Naive thymus-derived CD8-positive, alpha-beta T cell (primary cell): ENCODE results near the gene FAM120A. TPM values are rescaled to one million over a fixed set of nuclear protein-coding genes. Genes with fewer than 3 reads are reported as not detected.
"Not testable (repeated sequence)": the region's sequence is repeated elsewhere in the genome, so short reads cannot be mapped to it uniquely, and the experiment has no call there.

ENCODE experiments used
- ATAC-seq, 2 donors: fragments of 150-1000 bp; cut with Tn5 transposase in 1 of 2; sonication (Bioruptor Pico), chemical (Tn5 transposase) in 1 of 2; 1 replicate in 1 of 2; 2 replicates in 1 of 2; pipeline ENCODE4 v1.10.0; 2021; ENCODE audit warnings: mild to moderate bottlenecking in 2 of 2, moderate library complexity in 2 of 2
- POLR2A ChIA-PET: fragments of 350-600 bp; sonication (Branson Sonifier 250); formaldehyde crosslinking; loops from one replicate; lab custom pipeline; 2021; ENCODE audit warnings: antibody characterized with exemption; lab: Charles Lee
- DNase-seq, 10 donors: peaks; one replicate each; pipeline versions ENCODE4 v3.0.0 to v3.0.0-alpha.2; 2020 to 2022
- H3K27ac Mint-ChIP-seq, 10 donors: one replicate each; pipeline ENCODE4 v1.8.0; 2020 to 2022; ENCODE audit warnings: mild to moderate bottlenecking in 10 of 10, mixed read lengths in 10 of 10, moderate library complexity in 4 of 10, inconsistent platforms in 1 of 10
- H3K27me3 Mint-ChIP-seq, 5 donors: one replicate each; pipeline ENCODE4 v1.8.0; 2021 to 2022; ENCODE audit warnings: mixed read lengths in 5 of 5
- H3K36me3 Mint-ChIP-seq, 3 donors: one replicate each; pipeline ENCODE4 v1.8.0; 2020 to 2022; ENCODE audit warnings: mixed read lengths in 3 of 3, mild to moderate bottlenecking in 2 of 3, inconsistent platforms in 1 of 3
- H3K4me1 Mint-ChIP-seq, 4 donors: one replicate each; pipeline ENCODE4 v1.8.0; 2021 to 2022; ENCODE audit warnings: mixed read lengths in 4 of 4
- H3K4me3 Mint-ChIP-seq, 10 donors: one replicate each; pipeline ENCODE4 v1.8.0; 2020 to 2022; ENCODE audit warnings: mild to moderate bottlenecking in 10 of 10, mixed read lengths in 10 of 10, moderate library complexity in 6 of 10, inconsistent platforms in 1 of 10
- H3K9me3 Mint-ChIP-seq, 9 donors: one replicate each; pipeline ENCODE4 v1.8.0; 2020 to 2022; ENCODE audit warnings: mixed read lengths in 9 of 9, mild to moderate bottlenecking in 3 of 9, inconsistent platforms in 1 of 9, moderate library complexity in 1 of 9
- polyA plus RNA-seq, 3 donors: library from polyadenylated mRNA; unstranded; fragments of 300-500 nt; fragmentation: Illumina TruSeq; gene quantifications; one replicate each; pipeline ENCODE4 v1.2.3, GENCODE V29; 2021
- total RNA-seq, 8 experiments: library from RNA in 2 of 8; stranded (reverse) in 2 of 8; gene quantifications; one replicate each; pipeline ENCODE4 v1.2.3 and lab custom pipeline; 2021 to 2026

Gene FAM120A
- total and polyA plus RNA-seq, 5 experiments from 2014 or later = 7.8 to 85.4 (median 10.7) TPM

DNA sequence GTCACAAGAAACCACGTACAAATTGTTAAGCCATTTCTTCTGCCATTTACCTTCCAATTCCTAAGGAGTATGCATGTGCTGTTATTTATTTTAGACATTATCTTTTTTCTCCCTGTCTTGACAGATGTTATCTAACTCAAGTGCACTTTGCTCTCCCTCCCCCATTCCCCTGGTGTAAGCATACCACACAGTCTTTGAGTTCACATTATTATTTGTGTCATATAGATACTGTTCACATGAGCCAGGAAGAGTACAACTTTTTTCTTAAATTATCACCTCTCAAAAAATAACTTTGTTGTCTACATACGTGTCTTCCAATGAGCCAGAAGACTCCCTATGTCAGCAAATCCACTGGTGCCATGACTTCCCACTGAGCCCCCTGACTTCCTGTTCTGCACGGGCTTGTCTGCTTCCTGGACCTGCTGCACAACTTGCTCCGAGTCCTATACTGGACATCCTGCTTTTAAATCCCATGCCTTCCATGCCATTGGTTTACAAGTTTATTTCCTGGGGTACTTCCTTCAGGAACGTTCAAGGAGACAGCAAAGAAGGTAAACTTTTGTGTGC, 19.9 kb upstream of the FAM120A start:
- ATAC-seq = no peak
- peaks cover 0 to 8% (median 2%) of the 10 kb centered on the region in 4 donors for H3K4me1 Mint-ChIP-seq
- peaks cover 0 to 5% (median 0%) of the 10 kb centered on the region in 9 donors for H3K9me3 Mint-ChIP-seq
- H3K27me3 Mint-ChIP-seq = peaks cover 0 to 17% (median 7%) of the 10 kb centered on the region in 5 donors
- H3K4me3 Mint-ChIP-seq = no peak overlapping the region
- no peak for DNase-seq
- POLR2A ChIA-PET = no interaction called here
- H3K27ac Mint-ChIP-seq = no peak overlapping the region
- peaks cover 0 to 5% (median 5%) of the 10 kb centered on the region in 3 donors for H3K36me3 Mint-ChIP-seq

DNA sequence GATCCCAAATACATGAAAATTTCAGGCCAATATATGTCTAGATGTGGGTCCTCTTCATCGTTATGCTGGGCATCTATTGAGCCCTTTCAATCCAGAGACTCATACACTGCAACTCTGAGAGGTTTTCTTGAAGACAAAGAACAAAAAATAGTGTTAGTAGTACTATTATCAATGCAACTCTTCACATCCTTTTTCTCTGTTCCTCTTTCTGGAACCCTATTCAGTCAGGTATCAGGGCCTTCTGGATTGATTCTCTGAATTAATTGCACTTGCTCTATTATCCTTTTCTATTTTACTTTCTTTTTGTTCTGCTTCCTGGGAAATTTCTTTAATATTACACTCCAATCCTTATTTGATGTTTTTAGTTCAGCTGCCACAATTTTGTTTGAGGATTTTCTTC, 18.5 kb upstream of the FAM120A start:
- H3K9me3 Mint-ChIP-seq = no peaks in the 10 kb centered on the region
- POLR2A ChIA-PET = no interaction called here
- DNase-seq (no peak), ATAC-seq (no peak)
- peaks cover 0 to 5% (median 3%) of the 10 kb centered on the region in 5 donors for H3K27me3 Mint-ChIP-seq
- peaks cover 0 to 8% (median 2%) of the 10 kb centered on the region in 4 donors for H3K4me1 Mint-ChIP-seq
- peaks cover 0 to 6% (median 0%) of the 10 kb centered on the region in 3 donors for H3K36me3 Mint-ChIP-seq
- no peak overlapping the region for H3K4me3 Mint-ChIP-seq
- no peak overlapping the region for H3K27ac Mint-ChIP-seq

DNA sequence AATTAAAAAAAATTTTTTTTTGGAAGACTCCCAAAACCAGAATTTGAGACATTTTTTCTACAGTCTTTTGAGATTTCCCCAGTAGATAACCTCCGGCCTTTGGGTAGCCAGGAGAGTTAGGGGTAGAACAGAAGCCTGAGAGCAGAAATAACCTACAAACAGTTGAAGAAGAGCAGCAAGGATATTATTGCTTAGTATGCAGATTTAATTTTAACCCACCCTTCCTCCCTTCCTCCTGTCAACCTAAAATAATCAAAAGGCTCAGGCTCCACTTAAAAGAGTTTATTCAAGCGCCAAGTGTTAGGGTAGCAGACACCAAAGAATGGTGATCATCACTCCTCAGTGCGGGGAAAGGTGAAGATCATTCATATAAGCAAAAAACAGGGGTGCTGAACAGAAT, 17.4 kb upstream of the FAM120A start:
- H3K27me3 Mint-ChIP-seq = peaks cover 0 to 3% (median 0%) of the 10 kb centered on the region in 5 donors
- no peak overlapping the region for H3K4me3 Mint-ChIP-seq
- no peaks in the 10 kb centered on the region for H3K9me3 Mint-ChIP-seq
- no peak for ATAC-seq
- H3K36me3 Mint-ChIP-seq = peaks cover 0 to 6% (median 0%) of the 10 kb centered on the region in 3 donors
- POLR2A ChIA-PET = no interaction called here
- H3K4me1 Mint-ChIP-seq = peaks cover 0 to 8% (median 2%) of the 10 kb centered on the region in 4 donors
- H3K27ac Mint-ChIP-seq = no peak overlapping the region
- DNase-seq = no peak

DNA sequence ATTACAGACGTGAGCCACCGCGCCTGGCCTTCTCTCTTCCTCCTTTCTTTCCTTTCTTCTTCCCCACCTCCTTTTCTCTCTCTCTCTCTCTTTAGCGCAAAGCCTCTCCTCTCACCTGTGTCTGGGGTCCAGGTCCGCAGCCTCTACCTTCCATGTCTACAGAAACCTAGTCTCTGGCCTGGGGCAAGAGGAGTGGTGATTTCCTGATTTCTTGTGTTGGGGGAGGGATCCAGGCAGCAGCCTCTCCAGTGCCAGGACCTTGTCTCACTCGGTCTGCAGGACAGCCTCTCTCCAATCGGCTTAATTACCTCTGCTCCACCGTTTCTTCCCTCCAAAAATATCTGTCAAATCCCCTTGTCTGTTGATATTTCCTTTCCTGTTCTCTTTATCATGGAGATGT, 16.1 kb upstream of the FAM120A start:
- ATAC-seq (no peak), DNase-seq (no peak)
- Mint-ChIP-seq H3K27me3 (no peaks in the 10 kb centered on the region), H3K4me1 (peaks cover 0 to 8% (median 2%) of the 10 kb centered on the region in 4 donors), H3K27ac (peak overlapping the region in 1 of 10 donors; percentile 27), H3K4me3 (no peak overlapping the region), H3K36me3 (peaks cover 0 to 6% (median 0%) of the 10 kb centered on the region in 3 donors), H3K9me3 (no peaks in the 10 kb centered on the region)
- POLR2A ChIA-PET = interaction anchor here (1.1 kb wide), 1 partner anchor 15 kb away, joined by 4 read pairs; no protein-coding TSS in a partner anchor

DNA sequence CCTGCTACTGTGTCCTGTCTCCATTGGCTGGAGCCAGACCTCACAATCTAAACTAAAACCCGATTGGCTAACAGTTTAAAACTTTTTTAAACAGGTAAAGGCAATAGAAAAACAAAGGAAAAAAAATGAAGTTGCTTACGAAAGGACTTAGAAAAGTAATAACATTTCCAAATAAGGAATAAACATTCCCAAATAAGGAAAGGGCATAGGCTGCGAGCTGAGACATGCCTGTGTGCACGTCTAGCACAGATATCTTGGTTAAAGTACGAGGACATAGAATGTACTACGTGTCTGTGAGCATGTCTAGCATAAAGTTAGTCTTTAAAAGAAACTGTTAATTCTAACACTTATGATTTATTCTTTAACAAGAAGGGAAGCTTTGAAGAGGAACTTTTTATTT, 15.3 kb upstream of the FAM120A start:
- H3K27ac Mint-ChIP-seq = no peak overlapping the region
- H3K9me3 Mint-ChIP-seq = no peaks in the 10 kb centered on the region
- ATAC-seq = no peak
- POLR2A ChIA-PET = no interaction called here
- peaks cover 0 to 8% (median 2%) of the 10 kb centered on the region in 4 donors for H3K4me1 Mint-ChIP-seq
- no peak for DNase-seq
- H3K27me3 Mint-ChIP-seq = no peaks in the 10 kb centered on the region
- peaks cover 0 to 6% (median 0%) of the 10 kb centered on the region in 3 donors for H3K36me3 Mint-ChIP-seq
- no peak overlapping the region for H3K4me3 Mint-ChIP-seq

DNA sequence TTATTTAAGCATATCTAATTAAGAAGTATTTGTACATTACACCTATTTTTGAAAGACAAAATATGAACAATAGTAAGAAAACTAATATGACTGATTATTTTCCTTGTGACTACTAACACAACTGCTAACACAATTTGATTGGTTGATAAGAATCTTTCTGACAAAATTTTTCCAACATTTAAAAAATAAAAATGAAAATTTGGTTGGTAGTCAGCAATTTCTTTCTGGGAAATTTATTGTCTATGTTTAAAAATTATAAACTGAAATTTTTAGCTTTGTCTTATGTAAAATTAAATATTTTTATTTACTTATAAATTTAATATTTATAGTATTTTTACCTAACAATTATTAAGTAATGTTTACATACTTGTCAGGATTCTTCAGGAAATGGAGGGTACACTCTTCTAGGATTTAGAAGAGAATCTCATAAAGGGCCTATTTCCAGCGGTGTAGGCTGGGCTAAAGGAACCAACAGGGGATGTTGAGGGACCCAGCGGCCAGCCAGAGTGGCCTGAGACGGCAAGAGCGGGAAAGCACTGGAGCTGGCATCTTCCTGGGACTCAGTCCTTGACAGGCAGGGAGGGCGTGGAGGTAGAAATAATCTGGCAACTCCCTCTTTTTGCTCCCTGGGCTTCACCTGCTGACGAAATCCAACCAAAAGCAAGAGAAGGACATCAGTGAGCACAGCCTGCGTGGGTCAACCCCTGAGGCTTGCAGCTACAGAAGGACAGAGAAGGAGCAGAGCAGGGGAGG, 14.7 kb upstream of the FAM120A start:
- ATAC-seq (no peak), DNase-seq (no peak)
- no peaks in the 10 kb centered on the region for H3K27me3 Mint-ChIP-seq
- H3K27ac Mint-ChIP-seq = peak overlapping the region in 4 of 10 donors; percentile 55 to 75 (median 70)
- no peak overlapping the region for H3K4me3 Mint-ChIP-seq
- peaks cover 0 to 4% (median under 1%) of the 10 kb centered on the region in 4 donors for H3K4me1 Mint-ChIP-seq
- H3K36me3 Mint-ChIP-seq = peaks cover 0 to 6% (median 0%) of the 10 kb centered on the region in 3 donors
- H3K9me3 Mint-ChIP-seq = no peaks in the 10 kb centered on the region
- POLR2A ChIA-PET = no interaction called here

DNA sequence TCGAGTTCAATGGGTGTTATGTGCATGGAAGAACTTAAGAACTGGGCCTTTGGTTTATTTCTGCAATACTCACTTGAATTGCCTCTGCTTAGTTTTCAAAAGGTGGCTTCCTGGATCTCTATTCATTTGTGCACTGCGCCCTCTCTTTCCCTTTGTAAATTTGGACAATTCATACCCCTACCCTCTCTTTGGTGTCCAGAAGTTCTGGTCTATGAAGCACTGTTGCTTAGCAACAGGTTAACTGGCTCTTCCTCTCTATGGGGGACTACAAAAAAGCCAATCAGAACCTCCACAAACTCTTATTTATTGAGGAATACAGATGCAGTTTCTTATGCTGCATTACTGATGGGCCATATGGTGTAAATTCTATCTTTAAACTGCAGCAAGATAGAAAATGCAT, 13.5 kb upstream of the FAM120A start:
- DNase-seq = no peak
- Mint-ChIP-seq H3K27me3 (no peaks in the 10 kb centered on the region), H3K27ac (no peak overlapping the region), H3K9me3 (peaks cover 0 to 2% (median 0%) of the 10 kb centered on the region in 9 donors), H3K4me3 (no peak overlapping the region), H3K36me3 (peaks cover 0 to 6% (median 0%) of the 10 kb centered on the region in 3 donors), H3K4me1 (peaks cover 0 to 2% (median 0%) of the 10 kb centered on the region in 4 donors)
- no peak for ATAC-seq
- POLR2A ChIA-PET = no interaction called here

DNA sequence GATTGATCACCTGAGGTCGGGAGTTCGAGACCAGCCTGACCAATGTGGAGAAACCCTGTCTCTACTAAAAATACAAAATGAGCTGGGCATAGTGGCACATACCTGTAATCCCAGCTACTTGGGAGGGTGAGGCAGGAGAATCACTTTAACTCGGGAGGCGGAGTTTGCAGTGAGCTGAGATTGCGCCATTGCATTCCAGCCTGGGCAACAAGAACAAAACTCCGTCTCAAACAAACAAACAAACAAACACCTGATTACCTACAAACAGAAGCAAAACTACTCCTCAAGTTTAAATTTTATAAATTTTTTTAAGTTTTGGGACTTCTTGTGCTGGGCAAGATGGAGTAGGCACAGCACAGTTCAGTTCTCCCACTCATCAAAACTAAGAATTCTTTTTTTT, 12.2 kb upstream of the FAM120A start:
- H3K9me3 Mint-ChIP-seq, H3K4me1 Mint-ChIP-seq, H3K27ac Mint-ChIP-seq, H3K27me3 Mint-ChIP-seq, DNase-seq, H3K4me3 Mint-ChIP-seq, ATAC-seq, H3K36me3 Mint-ChIP-seq: not testable (repeated sequence)
- POLR2A ChIA-PET = interaction anchor here (0.7 kb wide), 1 partner anchor 25 kb away, joined by 3 read pairs; no protein-coding TSS in a partner anchor

DNA sequence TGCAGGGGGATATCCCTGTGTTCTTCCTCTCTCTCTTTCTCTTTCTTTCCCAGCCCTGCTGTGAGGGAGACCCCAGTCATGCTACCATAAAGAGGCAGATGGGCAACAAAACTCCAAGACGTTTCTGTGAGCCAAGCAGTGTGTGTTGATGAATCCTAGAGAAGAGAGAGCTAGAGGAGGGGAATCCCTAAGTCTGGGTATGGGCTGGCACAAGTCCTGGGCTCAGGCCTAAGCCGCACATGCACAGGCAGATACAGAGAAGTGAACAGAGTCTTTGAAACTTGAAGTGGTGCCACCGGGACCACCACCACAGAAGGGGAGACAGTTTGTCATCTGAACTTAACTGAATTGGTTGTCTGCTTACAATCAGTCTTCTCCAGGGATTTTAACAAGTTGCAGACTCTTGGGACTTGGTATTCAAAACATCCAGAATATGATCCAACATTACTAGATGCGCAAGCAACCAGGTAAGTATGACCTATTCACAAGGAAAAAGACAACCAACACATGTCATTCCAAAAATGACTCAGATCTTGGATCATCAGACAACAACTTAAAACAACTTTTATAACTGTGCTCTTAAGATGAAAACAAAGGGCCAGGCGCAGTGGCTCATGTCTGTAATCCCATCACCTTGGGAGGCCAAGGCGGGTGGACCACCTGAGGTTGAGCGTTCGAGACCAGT, 10.4 kb upstream of the FAM120A start:
- no peak for DNase-seq
- H3K27me3 Mint-ChIP-seq = no peaks in the 10 kb centered on the region
- H3K9me3 Mint-ChIP-seq = peaks cover 0 to 2% (median 0%) of the 10 kb centered on the region in 9 donors
- POLR2A ChIA-PET = interaction anchor here (0.6 kb wide), 1 partner anchor 1437 kb away, joined by 3 read pairs; no protein-coding TSS in a partner anchor
- H3K4me3 Mint-ChIP-seq = no peak overlapping the region
- peaks cover 0 to 13% (median 6%) of the 10 kb centered on the region in 3 donors for H3K36me3 Mint-ChIP-seq
- no peak for ATAC-seq
- peak overlapping the region in 1 of 10 donors; percentile 70 for H3K27ac Mint-ChIP-seq
- no peaks in the 10 kb centered on the region for H3K4me1 Mint-ChIP-seq

DNA sequence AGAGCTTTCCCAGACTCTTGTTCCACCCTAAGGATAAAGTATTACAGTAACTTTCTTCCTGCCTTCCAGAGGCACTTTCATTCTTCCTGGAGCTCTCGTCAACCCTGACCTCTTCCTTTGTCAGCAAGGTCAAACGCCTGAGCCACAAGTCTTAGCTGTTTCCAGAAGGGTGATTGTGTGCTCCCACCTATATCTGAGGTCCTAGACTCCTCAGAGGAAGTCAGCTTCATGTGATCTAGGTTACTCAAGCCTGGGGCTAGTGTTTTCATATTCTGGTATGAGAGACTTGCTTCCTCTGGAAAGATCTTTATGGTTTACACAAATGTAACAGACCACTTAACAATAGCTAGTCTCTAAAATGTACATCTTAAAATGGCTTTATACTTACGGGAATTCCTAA, 5.4 kb upstream of the FAM120A start:
- H3K27ac Mint-ChIP-seq = peak overlapping the region; percentile 8 to 75 (median 62)
- no peak overlapping the region for H3K4me3 Mint-ChIP-seq

DNA sequence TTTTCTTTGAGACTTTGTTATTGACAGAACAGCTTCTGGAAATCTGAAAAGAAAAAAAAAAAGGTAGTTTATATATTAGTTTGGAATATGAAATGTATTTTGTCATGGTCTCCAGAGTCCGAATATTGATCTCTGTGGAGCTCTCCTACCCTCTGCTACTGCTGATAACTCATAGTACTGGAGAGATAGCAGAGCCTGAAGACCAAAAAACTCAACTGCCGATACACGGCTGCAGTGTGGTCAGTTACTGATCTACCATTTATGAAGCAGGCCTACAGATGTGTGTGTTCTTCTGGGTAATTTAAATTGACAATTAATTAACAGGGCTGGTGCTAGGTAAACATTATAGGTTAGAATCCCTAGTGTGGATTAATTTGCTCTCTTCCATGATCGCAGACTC, 3.8 kb upstream of the FAM120A start:
- H3K27me3 Mint-ChIP-seq = no peaks in the 10 kb centered on the region
- no peak overlapping the region for H3K4me3 Mint-ChIP-seq
- ATAC-seq (no peak), DNase-seq (no peak)
- POLR2A ChIA-PET = no interaction called here
- peaks cover 5 to 26% (median 24%) of the 10 kb centered on the region in 4 donors for H3K4me1 Mint-ChIP-seq
- H3K36me3 Mint-ChIP-seq = peaks cover 0 to 48% (median 17%) of the 10 kb centered on the region in 3 donors
- H3K27ac Mint-ChIP-seq = peak overlapping the region in 8 of 10 donors; percentile 18 to 86 (median 38)
- H3K9me3 Mint-ChIP-seq = peaks cover 0 to 1% (median 0%) of the 10 kb centered on the region in 9 donors

More for the DNA sequence above, 5.4 kb upstream of the FAM120A start:
- H3K9me3 Mint-ChIP-seq = peaks cover 0 to 2% (median 0%) of the 10 kb centered on the region in 9 donors
- DNase-seq = no peak
- peaks cover 0 to 48% (median 17%) of the 10 kb centered on the region in 3 donors for H3K36me3 Mint-ChIP-seq
- ATAC-seq = no peak
- no peaks in the 10 kb centered on the region for H3K27me3 Mint-ChIP-seq
- POLR2A ChIA-PET = interaction anchor here (0.7 kb wide), 1 partner anchor 120 kb away, joined by 3 read pairs; no protein-coding TSS in a partner anchor
- H3K4me1 Mint-ChIP-seq = peaks cover 5 to 25% (median 23%) of the 10 kb centered on the region in 4 donors
